Right forelimb (tissue), 1 donor: ENCODE results near the gene CDIP1.

Source experiments
- DNase-seq: peaks from one replicate; pipeline ENCODE4 v3.0.0-alpha.2; 2018

CDIP1 gene

GRCh38 chr16:4486126-4486893 lies 52.3 kb downstream of the CDIP1 start:
- no peak for DNase-seq

- DNase-seq, result no peak
Measured at GRCh38 chr16:4481963-4482362, 56.6 kb downstream of the CDIP1 start.

GRCh38 chr16:4481526-4481925 lies 57.0 kb downstream of the CDIP1 start:
- DNase-seq, result no peak

GRCh38 chr16:4477966-4478365 lies 60.6 kb downstream of the CDIP1 start:
- no peak for DNase-seq

- peak; percentile 94 for DNase-seq
Measured at GRCh38 chr16:4475880-4476788, 62.4 kb downstream of the CDIP1 start, which contains the start of gene HMOX2. Gene HMOX2, plus strand, starts transcription at chr16:4476398. Its CDS starts 29,127 bp downstream, at chr16:4505525.

- peak; percentile 97 for DNase-seq
Measured at GRCh38 chr16:4474192-4474961, 64.2 kb downstream of the CDIP1 start, which contains the start of gene NMRAL1. Gene NMRAL1, minus strand, starts transcription at chr16:4474625. Its CDS starts 493 bp downstream, at chr16:4474132.

GRCh38 chr16:4472880-4473279 lies 65.7 kb downstream of the CDIP1 start:
- no peak for DNase-seq

GRCh38 chr16:4471869-4472268 lies 66.7 kb downstream of the CDIP1 start:
- no peak for DNase-seq

- DNase-seq, result no peak
Measured at GRCh38 chr16:4468972-4469371, 69.6 kb downstream of the CDIP1 start.

GRCh38 chr16:4467916-4468315 lies 70.7 kb downstream of the CDIP1 start:
- DNase-seq, result no peak

GRCh38 chr16:4465977-4466779 lies 72.4 kb downstream of the CDIP1 start:
- no peak for DNase-seq

GRCh38 chr16:4463522-4464163 lies 74.9 kb downstream of the CDIP1 start:
- no peak for DNase-seq

- DNase-seq, result no peak
Measured at GRCh38 chr16:4461250-4462085, 77.1 kb downstream of the CDIP1 start.

GRCh38 chr16:4460936-4461249 lies 77.7 kb downstream of the CDIP1 start:
- DNase-seq, result no peak
